HUES48 (cell line): ENCODE data around the gene TMEM138.
A peak's percentile ranks its signal among the peaks of the same experiment; 100 is the strongest.

Experiments used
- H3K27ac ChIP-seq: one replicate; pipeline ENCODE4 v1.7.0; 2013; ENCODE audit warnings: low read depth, low read length, inconsistent platforms
- H3K27me3 ChIP-seq: 2 replicates; pipeline ENCODE4 v1.6.1; 2013; ENCODE audit warnings: mild to moderate bottlenecking, low read length; ENCODE audit not compliant: control insufficient read depth, insufficient read depth
- H3K36me3 ChIP-seq: 2 replicates; pipeline ENCODE4 v1.6.1; 2013; ENCODE audit warnings: low read length; ENCODE audit not compliant: control insufficient read depth, insufficient read depth
- H3K4me1 ChIP-seq: 2 replicates; pipeline ENCODE4 v1.6.1; 2013; ENCODE audit warnings: mild to moderate bottlenecking, low read length; ENCODE audit not compliant: control insufficient read depth, insufficient read depth
- H3K4me3 ChIP-seq: 2 replicates; pipeline ENCODE4 v1.5.1; 2013; ENCODE audit warnings: mild to moderate bottlenecking, low read depth, low read length
- H3K9ac ChIP-seq: 2 replicates; pipeline ENCODE4 v1.6.1; 2013; ENCODE audit warnings: mild to moderate bottlenecking, low read depth, low read length, moderate library complexity
- H3K9me3 ChIP-seq: 2 replicates; pipeline ENCODE4 v1.6.1; 2013; ENCODE audit warnings: low read length; ENCODE audit not compliant: control insufficient read depth, insufficient read depth

TMEM138 gene

DNA sequence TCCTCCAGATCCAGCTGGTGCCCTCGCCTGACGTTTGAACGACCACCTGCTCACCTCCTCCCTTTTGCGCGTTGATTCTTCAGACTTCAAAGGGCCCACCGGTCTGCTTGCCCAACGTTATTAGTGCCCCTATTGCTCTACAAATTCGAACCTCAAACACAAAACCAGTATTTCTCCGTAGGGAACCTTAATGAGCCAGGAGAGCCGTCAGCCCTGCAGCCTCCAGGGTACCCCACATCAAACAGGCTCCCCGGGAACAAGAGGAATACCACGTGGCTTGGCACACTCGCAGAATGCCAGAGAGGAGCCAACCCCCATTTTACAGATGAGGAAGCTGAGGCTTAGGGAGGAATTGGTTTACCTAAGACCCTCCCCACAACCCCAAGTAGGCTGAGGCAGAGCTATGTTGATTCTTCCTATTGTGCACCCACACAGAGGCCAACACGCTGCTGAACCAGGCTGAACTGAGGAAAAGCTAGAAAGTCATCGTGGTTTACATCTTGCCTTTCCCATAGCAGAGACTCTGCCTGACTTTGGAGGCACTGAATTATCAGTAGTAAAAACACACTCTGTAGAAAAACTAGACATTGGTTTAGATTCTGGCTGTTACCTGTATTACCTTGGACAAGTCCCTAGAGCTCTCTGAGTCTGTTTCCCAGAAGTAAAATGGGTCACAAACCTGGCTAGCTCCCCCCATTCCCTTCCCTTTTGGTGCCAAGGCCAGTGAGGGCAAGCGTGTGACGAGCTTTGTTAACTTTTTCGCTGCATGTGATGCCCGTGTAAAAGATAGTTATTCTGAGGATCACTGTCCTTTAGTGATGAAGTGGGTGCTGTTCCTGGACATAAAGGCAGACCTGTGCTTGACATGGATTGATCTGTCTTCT lies 28.4 kb upstream of the TMEM138 start:
- Histone ChIP-seq H3K4me1 (peaks cover 26% of the 10 kb centered on the region), H3K27me3 (no peaks in the 10 kb centered on the region), H3K36me3 (peaks cover 25% of the 10 kb centered on the region), H3K4me3 (peak overlapping the region; percentile 88), H3K27ac (peak overlapping the region; percentile 95), H3K9me3 (no peaks in the 10 kb centered on the region), H3K9ac (peak overlapping the region; percentile 95)

DNA sequence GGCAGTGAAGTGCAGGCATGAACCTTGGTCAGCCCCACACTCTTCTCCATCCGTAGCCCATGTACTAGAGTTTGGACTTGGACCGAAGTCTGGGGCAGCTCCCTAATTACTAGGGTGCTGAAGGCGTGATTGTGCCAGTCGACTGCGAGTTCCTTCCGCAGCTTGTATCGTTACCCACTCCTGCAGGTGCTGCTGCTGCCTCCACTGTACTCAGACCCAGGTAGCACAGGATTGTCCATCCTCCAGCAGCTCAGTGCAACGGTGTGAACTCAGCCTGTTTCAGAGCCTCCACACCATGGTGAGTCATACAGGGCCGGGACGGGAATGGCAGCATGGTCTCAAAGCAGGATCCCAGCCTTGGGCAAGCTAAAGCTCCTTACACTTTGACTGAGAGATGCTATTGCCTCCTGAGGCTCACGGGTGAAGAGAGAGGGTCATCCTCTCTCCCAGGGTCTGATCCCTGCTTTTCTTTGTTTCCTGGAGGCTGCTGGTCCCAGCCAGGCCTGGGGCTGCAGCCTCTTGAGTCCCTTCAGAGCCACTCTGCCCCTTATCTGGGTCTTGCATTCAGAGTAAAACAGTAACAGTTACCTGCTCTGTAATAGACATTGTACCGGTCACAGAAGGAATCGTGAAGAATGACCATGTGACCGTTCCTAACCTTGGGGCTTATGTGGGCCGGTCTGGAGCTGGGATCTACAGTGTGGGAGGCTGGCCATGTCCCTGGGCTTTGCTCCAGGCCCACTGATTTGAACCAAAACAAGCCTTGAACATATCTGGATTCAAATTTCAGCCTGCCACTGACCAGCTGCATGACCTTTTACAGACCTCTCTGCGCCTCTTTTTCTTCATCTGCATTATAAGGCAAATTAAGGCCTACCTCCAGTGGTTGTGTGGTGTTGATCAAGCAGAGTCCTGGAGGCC lies 27.5 kb upstream of the TMEM138 start:
- no peaks in the 10 kb centered on the region for H3K9me3 ChIP-seq
- no peaks in the 10 kb centered on the region for H3K27me3 ChIP-seq
- no peak overlapping the region for H3K4me3 ChIP-seq
- H3K36me3 ChIP-seq = peaks cover 17% of the 10 kb centered on the region
- H3K9ac ChIP-seq = no peak overlapping the region
- H3K4me1 ChIP-seq = peaks cover 26% of the 10 kb centered on the region
- peak overlapping the region; percentile 43 for H3K27ac ChIP-seq

DNA sequence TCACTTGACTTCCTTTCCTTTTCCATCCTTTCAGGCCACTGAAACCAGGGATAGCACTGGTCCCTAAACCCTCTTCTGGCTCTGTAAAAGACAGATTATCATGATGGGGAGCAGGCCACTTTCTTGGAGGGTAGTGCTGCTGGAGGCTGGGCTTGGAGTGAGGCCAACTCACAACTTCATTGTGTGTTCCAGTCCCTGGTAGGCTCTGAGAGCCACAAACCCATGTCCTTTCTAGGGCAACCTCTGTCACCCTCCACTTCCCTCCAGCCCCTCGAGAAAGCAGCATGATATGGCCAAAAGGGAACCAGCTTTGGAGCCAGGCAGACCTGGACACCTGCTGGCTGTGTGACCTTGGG lies 26.8 kb upstream of the TMEM138 start:
- Histone ChIP-seq H3K36me3 (peaks cover 10% of the 10 kb centered on the region; the same call in 1 of the 2 replicates), H3K9me3 (no peaks in the 10 kb centered on the region), H3K9ac (no peak overlapping the region), H3K4me3 (no peak overlapping the region), H3K27ac (no peak overlapping the region), H3K4me1 (peaks cover 26% of the 10 kb centered on the region), H3K27me3 (no peaks in the 10 kb centered on the region)

DNA sequence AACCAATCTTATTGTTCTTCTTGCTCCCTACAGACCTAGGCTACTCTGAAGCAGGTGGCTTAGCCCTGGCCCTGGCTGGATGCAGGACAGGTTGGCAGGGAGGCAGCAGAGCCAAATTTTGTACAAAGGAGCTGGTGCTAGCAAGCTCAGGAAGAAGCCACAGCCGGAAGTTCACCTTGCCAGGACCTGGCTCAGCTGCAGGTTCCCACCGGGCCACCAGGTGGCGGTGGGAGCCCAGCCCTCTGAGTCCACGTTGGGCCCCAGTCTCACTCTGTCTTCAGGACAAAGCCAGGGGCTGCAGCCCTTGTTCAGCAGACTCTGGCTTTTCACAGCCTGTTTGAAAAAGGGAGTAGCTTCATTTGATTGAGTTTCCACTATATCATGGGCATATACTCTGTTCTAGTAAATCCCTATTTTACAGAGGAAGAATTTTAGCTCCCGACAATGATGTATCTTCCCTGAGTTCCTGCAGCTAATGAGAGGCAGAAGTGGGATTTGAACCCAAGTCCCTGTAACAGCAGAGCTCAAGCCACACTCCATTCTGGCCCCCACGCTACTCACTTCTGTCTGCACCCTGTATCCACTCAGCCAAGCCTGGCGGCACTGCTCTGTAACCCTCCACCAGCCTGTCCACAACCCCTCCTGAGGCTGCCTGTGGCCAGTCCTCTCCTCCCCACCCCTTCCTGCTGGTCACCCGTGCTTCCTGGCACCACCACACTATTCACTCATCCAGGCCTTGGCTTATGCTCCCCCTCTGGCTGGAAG lies 25.8 kb upstream of the TMEM138 start:
- H3K9ac ChIP-seq = 0 out of 2 replicates have a peak overlapping the region, but pooled peaks have one; percentile 9
- no peaks in the 10 kb centered on the region for H3K9me3 ChIP-seq
- H3K4me3 ChIP-seq = no peak overlapping the region
- H3K4me1 ChIP-seq = peaks cover 26% of the 10 kb centered on the region
- no peaks in the 10 kb centered on the region for H3K27me3 ChIP-seq
- peaks cover 3% of the 10 kb centered on the region; the same call in 1 of the 2 replicates for H3K36me3 ChIP-seq
- peak overlapping the region; percentile 71 for H3K27ac ChIP-seq

DNA sequence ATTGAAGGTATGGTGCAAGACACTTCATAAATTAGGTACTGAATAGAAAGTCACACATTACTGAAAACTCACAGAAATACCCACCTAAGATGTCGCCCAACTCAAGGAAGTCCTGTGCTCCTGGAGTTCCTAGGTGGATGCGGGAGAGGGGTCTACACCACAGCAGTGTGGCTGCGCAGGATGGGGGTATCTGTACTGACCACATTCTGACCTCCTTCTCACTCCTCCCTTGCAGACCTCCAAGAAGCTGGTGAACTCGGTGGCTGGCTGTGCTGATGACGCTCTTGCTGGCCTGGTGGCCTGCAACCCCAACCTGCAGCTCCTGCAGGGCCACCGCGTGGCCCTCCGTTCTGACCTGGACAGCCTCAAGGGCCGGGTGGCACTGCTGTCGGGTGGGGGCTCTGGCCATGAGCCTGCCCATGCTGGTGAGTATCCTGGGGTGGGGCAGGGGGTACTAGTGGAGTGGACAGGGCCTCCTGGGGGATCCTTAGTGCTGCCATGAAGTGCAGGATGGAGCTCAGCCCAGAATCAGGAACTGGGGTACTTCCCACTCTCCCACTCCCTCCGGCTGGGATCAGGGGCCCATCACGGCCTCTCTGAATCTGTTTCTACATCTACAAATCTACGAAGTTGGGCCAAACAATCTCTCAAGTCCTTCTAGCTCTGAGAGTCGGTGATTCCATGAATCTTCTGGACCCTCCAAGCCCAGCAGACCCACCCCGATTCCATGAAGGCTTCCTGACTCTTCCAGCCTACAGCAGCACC lies 24.3 kb upstream of the TMEM138 start:
- Histone ChIP-seq H3K9me3 (no peaks in the 10 kb centered on the region), H3K4me3 (no peak overlapping the region), H3K9ac (no peak overlapping the region), H3K36me3 (peaks cover 3% of the 10 kb centered on the region; the same call in 1 of the 2 replicates), H3K27me3 (no peaks in the 10 kb centered on the region), H3K27ac (no peak overlapping the region), H3K4me1 (peaks cover 18% of the 10 kb centered on the region)

DNA sequence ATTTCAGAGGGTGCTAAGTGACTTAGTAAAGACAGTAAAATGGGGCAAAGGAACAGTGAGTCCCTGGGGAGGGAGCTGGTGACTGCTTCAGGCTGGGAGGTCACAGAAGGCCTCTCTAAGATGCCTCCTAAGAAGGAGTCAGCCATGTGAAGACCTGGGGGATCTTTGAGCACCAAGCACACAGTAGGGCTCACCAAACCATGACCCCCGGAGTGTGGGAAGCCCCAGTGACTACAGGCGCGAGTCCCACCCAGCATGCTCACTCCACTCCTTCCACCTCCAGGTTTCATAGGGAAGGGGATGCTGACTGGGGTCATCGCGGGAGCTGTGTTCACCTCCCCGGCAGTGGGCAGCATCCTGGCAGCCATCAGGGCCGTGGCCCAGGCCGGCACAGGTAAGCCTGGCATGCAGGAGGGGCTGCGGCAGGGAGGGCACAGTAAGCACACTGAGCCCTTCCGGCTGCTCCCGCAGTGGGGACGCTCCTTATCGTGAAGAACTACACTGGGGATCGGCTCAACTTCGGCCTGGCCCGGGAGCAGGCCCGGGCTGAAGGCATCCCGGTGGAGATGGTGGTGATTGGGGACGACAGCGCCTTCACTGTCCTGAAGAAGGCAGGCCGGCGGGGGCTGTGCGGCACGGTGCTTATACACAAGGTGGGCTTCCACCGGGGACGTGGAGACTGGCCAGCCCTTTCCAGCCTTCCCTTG lies 23.2 kb upstream of the TMEM138 start:
- H3K36me3 ChIP-seq = peaks cover 3% of the 10 kb centered on the region; the same call in 1 of the 2 replicates
- H3K9ac ChIP-seq = no peak overlapping the region
- H3K9me3 ChIP-seq = no peaks in the 10 kb centered on the region
- H3K27ac ChIP-seq = no peak overlapping the region
- no peak overlapping the region for H3K4me3 ChIP-seq
- H3K4me1 ChIP-seq = peaks cover 14% of the 10 kb centered on the region
- no peaks in the 10 kb centered on the region for H3K27me3 ChIP-seq

DNA sequence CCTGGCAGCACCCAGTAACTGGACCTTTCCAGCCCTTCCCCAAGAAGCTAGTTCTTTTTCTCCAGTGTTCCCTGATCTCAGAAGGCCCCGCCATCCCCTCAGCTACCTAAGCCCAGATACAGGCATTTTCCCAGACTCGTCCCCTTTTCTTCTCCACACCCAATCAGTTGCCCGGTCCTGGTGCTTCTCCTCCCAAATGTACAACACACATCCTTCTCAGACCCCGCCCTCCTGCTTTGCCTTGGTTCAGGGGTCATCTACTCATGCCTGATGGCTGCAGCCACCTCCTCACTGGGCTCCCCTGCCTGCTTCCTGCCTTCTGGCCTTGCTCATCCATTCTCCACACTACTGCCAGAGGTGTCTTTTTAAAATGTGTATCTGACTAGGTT lies 22.7 kb upstream of the TMEM138 start:
- no peaks in the 10 kb centered on the region for H3K27me3 ChIP-seq
- no peak overlapping the region for H3K4me3 ChIP-seq
- H3K27ac ChIP-seq = no peak overlapping the region
- peaks cover 13% of the 10 kb centered on the region for H3K4me1 ChIP-seq
- H3K36me3 ChIP-seq = peaks cover 5% of the 10 kb centered on the region; the same call in 1 of the 2 replicates
- H3K9me3 ChIP-seq = no peaks in the 10 kb centered on the region
- H3K9ac ChIP-seq = no peak overlapping the region

DNA sequence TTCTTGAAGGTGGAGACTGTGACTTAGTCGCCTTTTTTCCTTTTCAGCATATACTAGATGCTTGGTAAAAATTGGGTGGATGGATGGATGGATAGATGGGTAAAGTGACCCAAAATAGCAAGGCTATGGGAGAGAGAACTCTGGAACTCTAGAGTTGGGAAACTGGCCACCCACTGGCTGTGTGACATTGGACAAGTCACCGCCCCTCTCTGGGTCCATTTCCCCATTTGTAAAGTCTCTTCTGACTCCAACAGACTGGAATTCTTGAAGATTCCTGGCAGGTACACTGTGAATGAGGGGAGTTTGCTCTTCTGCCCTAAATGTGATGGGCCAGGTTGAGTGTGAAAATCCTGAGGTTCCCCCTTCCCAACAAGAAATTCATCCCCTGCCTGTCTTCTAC lies 21.2 kb upstream of the TMEM138 start:
- no peak overlapping the region for H3K9ac ChIP-seq
- no peak overlapping the region for H3K27ac ChIP-seq
- H3K9me3 ChIP-seq = no peaks in the 10 kb centered on the region
- no peak overlapping the region for H3K4me3 ChIP-seq
- H3K36me3 ChIP-seq = peaks cover 8% of the 10 kb centered on the region; the same call in 1 of the 2 replicates
- H3K27me3 ChIP-seq = no peaks in the 10 kb centered on the region
- peaks cover 4% of the 10 kb centered on the region; the same call in 1 of the 2 replicates for H3K4me1 ChIP-seq

DNA sequence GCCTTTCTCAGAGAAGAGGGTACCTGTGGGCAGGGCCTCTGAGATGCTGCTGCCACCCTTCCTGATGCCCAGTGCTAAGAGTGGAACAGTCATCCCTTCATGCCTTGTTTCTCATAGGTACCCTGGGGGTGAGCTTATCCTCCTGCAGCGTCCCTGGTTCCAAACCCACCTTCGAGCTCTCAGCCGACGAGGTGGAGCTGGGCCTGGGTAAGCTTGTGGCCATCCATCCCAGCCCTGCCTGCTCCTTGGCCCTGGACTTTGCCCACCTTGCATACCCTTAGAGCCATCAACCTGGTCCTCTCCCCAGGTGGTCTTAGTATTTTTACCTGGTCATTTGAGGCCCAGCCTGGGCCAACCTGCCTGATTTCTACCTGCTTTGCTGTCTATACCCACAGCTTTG lies 20.5 kb upstream of the TMEM138 start:
- no peak overlapping the region for H3K9ac ChIP-seq
- H3K36me3 ChIP-seq = peaks cover 8% of the 10 kb centered on the region; the same call in 1 of the 2 replicates
- no peaks in the 10 kb centered on the region for H3K9me3 ChIP-seq
- H3K27me3 ChIP-seq = no peaks in the 10 kb centered on the region
- H3K27ac ChIP-seq = no peak overlapping the region
- H3K4me3 ChIP-seq = no peak overlapping the region
- H3K4me1 ChIP-seq = no peaks in the 10 kb centered on the region
